ENCODE results near the gene LAMTOR2.

GRCh38 chr1:156099282-156099681 is 44.7 kb downstream of the LAMTOR2 start:
- TF ChIP-seq CTCF (IDR thresholded peaks at IDR 0.05) (no peak), POLR2A (IDR thresholded peaks at IDR 0.05) (no peak)

All from thyroid gland (tissue), 4 donors.